NCI-H748 (cell line): Measurements from ENCODE around the gene RPS25.
"Not testable (repeated sequence)": the region's sequence is repeated elsewhere in the genome, so short reads cannot be mapped to it uniquely, and the experiment has no call there.

Experiments
- DNase-seq: peaks from one replicate; lab custom pipeline; 2025; ENCODE audit not compliant: unreplicated experiment; lab: John Stamatoyannopoulos, UW

RPS25 gene

GRCh38 chr11:118975771-118976709 is 42.1 kb downstream of the RPS25 start:
- no peak for DNase-seq

- no peak for DNase-seq
These were observed 44.2 kb downstream of the RPS25 start for GRCh38 chr11:118973985-118974384.

GRCh38 chr11:118971646-118972045 is 46.5 kb downstream of the RPS25 start, which contains the start of gene FOXR1:
Gene FOXR1, plus strand, starts transcription at chr11:118971761. Its CDS starts 171 bp downstream, at chr11:118971932.
- DNase-seq, result no peak

- DNase-seq, result not testable (repeated sequence)
These were observed 48.6 kb downstream of the RPS25 start for GRCh38 chr11:118969508-118969907.
